AML-193 (cell line): ENCODE data around the gene RAPGEF3.
A peak's percentile ranks its signal among the peaks of the same experiment; 100 is the strongest.

Experiments
- DNase-seq, 2 experiments: peaks; one replicate each; lab custom pipeline; 2025; lab: John Stamatoyannopoulos, UW

The RAPGEF3 gene

GRCh38 chr12:47789712-47790489 lies 31.2 kb upstream of the RAPGEF3 start:
- DNase-seq = no peak

- DNase-seq = no peak
These were observed 30.5 kb upstream of the RAPGEF3 start for GRCh38 chr12:47789141-47789540.

GRCh38 chr12:47787596-47788319 lies 29.1 kb upstream of the RAPGEF3 start:
- no peak for DNase-seq

GRCh38 chr12:47786662-47787280 lies 28.1 kb upstream of the RAPGEF3 start:
- no peak for DNase-seq

GRCh38 chr12:47785887-47786661 lies 27.4 kb upstream of the RAPGEF3 start:
- no peak for DNase-seq

- DNase-seq = no peak
These were observed 26.6 kb upstream of the RAPGEF3 start for GRCh38 chr12:47785036-47785886.

GRCh38 chr12:47783821-47784819 lies 25.4 kb upstream of the RAPGEF3 start:
- no peak for DNase-seq

- no peak for DNase-seq
These were observed 24.5 kb upstream of the RAPGEF3 start for GRCh38 chr12:47783024-47783755.

- no peak for DNase-seq
These were observed 23.7 kb upstream of the RAPGEF3 start for GRCh38 chr12:47782372-47782770.

- DNase-seq = no peak
These were observed 23.0 kb upstream of the RAPGEF3 start for GRCh38 chr12:47781479-47782371.

- DNase-seq = no peak
These were observed 21.3 kb upstream of the RAPGEF3 start for GRCh38 chr12:47779943-47780504.

GRCh38 chr12:47779301-47779942 lies 20.7 kb upstream of the RAPGEF3 start:
- peak; percentile 64 to 76 for DNase-seq

- DNase-seq = no peak
These were observed 20.2 kb upstream of the RAPGEF3 start for GRCh38 chr12:47778881-47779280.

- DNase-seq = peak; percentile 62 to 68
These were observed 19.3 kb upstream of the RAPGEF3 start for GRCh38 chr12:47777741-47778558.

- DNase-seq = no peak
These were observed 18.5 kb upstream of the RAPGEF3 start for GRCh38 chr12:47777151-47777550.

- DNase-seq = peak; percentile 23 to 47
These were observed 17.9 kb upstream of the RAPGEF3 start for GRCh38 chr12:47776471-47777143.
